Spleen (tissue), 11 donors: ENCODE data around the gene SEMA5B. TPM values are rescaled to one million over a fixed set of nuclear protein-coding genes. Genes with fewer than 3 reads are reported as not detected.
A peak's percentile ranks its signal among the peaks of the same experiment; 100 is the strongest.

Source experiments
- DNase-seq: peaks from one replicate; pipeline ENCODE4 v3.0.0-alpha.2; 2020
- H3K27ac ChIP-seq, 8 donors: fragments of 200-600 bp; sonication (generic) in 7 of 8; 1 replicate in 4 of 8; 2 replicates in 4 of 8; pipeline versions ENCODE4 v1.5.0 to v1.8.0; 2016 to 2021; ENCODE audit warnings: inconsistent platforms in 4 of 8, mild to moderate bottlenecking in 4 of 8, moderate library complexity in 1 of 8
- H3K27me3 ChIP-seq, 7 donors: fragments of 200-600 bp; sonication (generic) in 6 of 7; replicated peaks in 1 of 7; 1 replicate in 4 of 7; 2 replicates in 3 of 7; pipeline versions ENCODE4 v1.5.0 to v1.8.0; 2016 to 2021; ENCODE audit warnings: inconsistent platforms in 3 of 7, mild to moderate bottlenecking in 1 of 7
- H3K36me3 ChIP-seq, 6 donors: fragments of 200-600 bp; sonication (generic) in 5 of 6; 1 replicate in 4 of 6; 2 replicates in 2 of 6; pipeline versions ENCODE4 v1.5.0 to v1.8.0; 2016 to 2021; ENCODE audit warnings: inconsistent platforms in 2 of 6
- H3K4me1 ChIP-seq, 6 donors: fragments of 200-600 bp; sonication (generic) in 5 of 6; 1 replicate in 3 of 6; 2 replicates in 3 of 6; pipeline versions ENCODE4 v1.5.0 to v1.8.0; 2016 to 2021; ENCODE audit warnings: inconsistent platforms in 3 of 6
- H3K4me3 ChIP-seq, 8 donors: fragments of 200-600 bp; sonication (generic) in 7 of 8; 1 replicate in 4 of 8; 2 replicates in 4 of 8; pipeline versions ENCODE4 v1.5.0 to v1.8.0; 2016 to 2021; ENCODE audit warnings: inconsistent platforms in 4 of 8, mild to moderate bottlenecking in 4 of 8, moderate library complexity in 2 of 8
- H3K9me3 ChIP-seq, 8 donors: fragments of 200-600 bp; sonication (generic) in 7 of 8; 1 replicate in 4 of 8; 2 replicates in 4 of 8; pipeline versions ENCODE4 v1.5.0 to v1.8.0; 2016 to 2021; ENCODE audit warnings: inconsistent platforms in 4 of 8
- POLR2A ChIP-seq, 3 donors: fragments of 450-650 bp; IDR thresholded peaks; one replicate each; pipeline ENCODE4 v1.5.1; 2017; ENCODE audit warnings: antibody characterized with exemption in 3 of 3, mild to moderate bottlenecking in 1 of 3
- POLR2AphosphoS5 ChIP-seq, 3 donors: sonication (generic); formaldehyde crosslinking; IDR thresholded peaks; one replicate each; pipeline ENCODE4 v1.5.1; 2017; ENCODE audit warnings: antibody characterized with exemption in 3 of 3
- WGBS, 5 donors: extraction: QIAGEN DNeasy Blood & Tissue Kit in 3 of 5; methylation state at CpG; one replicate each; pipeline versions ENCODE4 v1.1.5 to v1.1.7; 2013 to 2018; 5-methylcytosine and 5-hydroxymethylcytosine counted together
- intact Hi-C: fragments of 100-400 bp; cut with DNase I; formaldehyde crosslinking; loops from one replicate; pipeline ENCODE4 v1.15.0; 2023; ENCODE audit warnings: low total_unique reads
- polyA plus RNA-seq, 3 donors: library from polyadenylated mRNA; stranded (reverse); fragments of 200-250 nt; gene quantifications; one replicate each; pipeline ENCODE4 v1.2.1, GENCODE V29; 2013
- total RNA-seq, 7 donors: library from RNA; depleted of rRNA in 3 of 7; stranded (reverse); fragments of >200 nt in 3 of 7; fragmentation: NEBNext Ultra II Directional in 4 of 7; extraction: Animal tissue kit (Norgen Biotek cat#: 25700) in 4 of 7; gene quantifications; one replicate each; pipeline versions ENCODE4 v1.1.0 to v1.2.1, GENCODE V29; 2016 to 2021
- TF ChIP-seq, protein P1 (sequence below), 11 experiments: fragments of 200-600 bp in 7 of 11; fragments of 450-650 bp in 4 of 11; sonication (generic) in 4 of 11; IDR thresholded peaks in 8 of 11; conservative IDR thresholded peaks in 3 of 11; 1 replicate in 7 of 11; 2 replicates in 4 of 11; pipeline versions ENCODE4 v1.4.0 to v1.8.0; 2016 to 2021; ENCODE audit warnings: antibody characterized with exemption in 11 of 11, inconsistent platforms in 4 of 11, mild to moderate bottlenecking in 1 of 11
- donor health status: healthy with polysubstance abuse.
- donor health status: DM: no; HTN: no; CAD: no; lungs with moderate emphysema.
- donor health status: DM: no; HTN: no; CAD: no.
- donor health status: Bipolar disorder and iron deficiency.
- donor health status: healthy.
- donor health status: DM: no; HTN: no; CAD: no.
- donor health status: DM: yes; HTN: yes; CAD: no.

The SEMA5B gene
- total and polyA plus RNA-seq, 10 donors, result 0.09 to 0.63 (median 0.41) TPM; not detected in 3

DNA sequence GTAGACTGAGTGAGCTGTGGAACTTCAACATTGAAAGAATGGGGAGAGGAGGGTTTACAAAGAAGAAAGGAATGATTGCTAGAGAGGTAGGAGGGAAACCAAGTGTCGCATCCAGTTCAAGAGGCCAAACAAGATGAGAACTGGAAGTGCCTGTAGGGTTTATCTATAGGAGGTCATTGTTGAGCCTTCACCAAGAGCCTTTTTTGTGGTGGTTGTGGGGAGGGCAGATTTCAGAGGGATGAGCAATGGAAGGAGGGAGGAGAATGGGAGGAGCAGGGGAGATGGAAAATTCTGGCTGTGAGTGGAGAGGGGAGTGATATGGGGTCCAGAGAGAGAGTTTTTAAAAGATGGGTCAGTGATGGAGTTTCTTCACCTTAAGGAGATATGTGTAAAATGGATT, 47.8 kb upstream of the SEMA5B start:
- intact Hi-C loops, result no loop called here
- no peaks in the 10 kb centered on the region for H3K9me3 ChIP-seq
- peaks cover 0 to 37% (median 21%) of the 10 kb centered on the region in 6 donors for H3K4me1 ChIP-seq
- WGBS, 5 donors, result 94 to 100% (median 97%) methylated on average over 1 of the region's 1 CpG
- no peak for DNase-seq
- no peaks in the 10 kb centered on the region for H3K36me3 ChIP-seq
- no peak overlapping the region for H3K27ac ChIP-seq
- no peaks in the 10 kb centered on the region for H3K27me3 ChIP-seq
- TF ChIP-seq, protein P1, sequence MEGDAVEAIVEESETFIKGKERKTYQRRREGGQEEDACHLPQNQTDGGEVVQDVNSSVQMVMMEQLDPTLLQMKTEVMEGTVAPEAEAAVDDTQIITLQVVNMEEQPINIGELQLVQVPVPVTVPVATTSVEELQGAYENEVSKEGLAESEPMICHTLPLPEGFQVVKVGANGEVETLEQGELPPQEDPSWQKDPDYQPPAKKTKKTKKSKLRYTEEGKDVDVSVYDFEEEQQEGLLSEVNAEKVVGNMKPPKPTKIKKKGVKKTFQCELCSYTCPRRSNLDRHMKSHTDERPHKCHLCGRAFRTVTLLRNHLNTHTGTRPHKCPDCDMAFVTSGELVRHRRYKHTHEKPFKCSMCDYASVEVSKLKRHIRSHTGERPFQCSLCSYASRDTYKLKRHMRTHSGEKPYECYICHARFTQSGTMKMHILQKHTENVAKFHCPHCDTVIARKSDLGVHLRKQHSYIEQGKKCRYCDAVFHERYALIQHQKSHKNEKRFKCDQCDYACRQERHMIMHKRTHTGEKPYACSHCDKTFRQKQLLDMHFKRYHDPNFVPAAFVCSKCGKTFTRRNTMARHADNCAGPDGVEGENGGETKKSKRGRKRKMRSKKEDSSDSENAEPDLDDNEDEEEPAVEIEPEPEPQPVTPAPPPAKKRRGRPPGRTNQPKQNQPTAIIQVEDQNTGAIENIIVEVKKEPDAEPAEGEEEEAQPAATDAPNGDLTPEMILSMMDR (IDR thresholded peaks at IDR 0.05 in 8 of 11, conservative IDR thresholded peaks at IDR 0.05 in 3 of 11), result no peak
- TF ChIP-seq POLR2AphosphoS5 (IDR thresholded peaks at IDR 0.05) (no peak), POLR2A (IDR thresholded peaks at IDR 0.05) (no peak)
- H3K4me3 ChIP-seq, result no peak overlapping the region

DNA sequence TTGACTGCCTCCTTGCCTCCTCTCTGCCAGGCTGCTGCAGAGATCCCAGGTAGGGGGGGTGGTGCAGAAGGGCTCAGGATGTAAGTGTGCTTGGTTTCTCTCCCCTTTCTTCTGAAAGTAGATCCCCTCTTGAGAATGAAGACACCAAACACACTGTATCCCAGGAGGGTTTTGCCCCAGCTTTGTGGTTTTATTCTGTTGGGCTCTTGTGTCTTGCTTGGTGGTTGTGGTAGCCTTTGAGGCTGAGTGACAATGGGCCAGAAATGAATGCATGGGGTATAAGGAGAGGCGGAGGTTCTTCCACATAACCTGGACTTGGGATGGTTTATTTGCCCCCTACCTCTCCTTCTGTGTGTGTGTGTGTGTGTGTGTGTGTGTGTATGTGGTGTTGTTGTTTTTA, 45.0 kb upstream of the SEMA5B start:
- H3K9me3 ChIP-seq, result no peaks in the 10 kb centered on the region
- H3K27me3 ChIP-seq, result peaks cover 0 to 1% (median 0%) of the 10 kb centered on the region in 7 donors
- no peak for DNase-seq
- no peak for TF ChIP-seq POLR2A (IDR thresholded peaks at IDR 0.05)
- TF ChIP-seq, protein P1 (IDR thresholded peaks at IDR 0.05 in 8 of 11, conservative IDR thresholded peaks at IDR 0.05 in 3 of 11), result no peak
- TF ChIP-seq POLR2AphosphoS5 (IDR thresholded peaks at IDR 0.05), result no peak
- peak overlapping the region in 1 of 8 donors; percentile 41 for H3K27ac ChIP-seq
- 47 to 83% (median 82%) methylated on average over 1 of the region's 1 CpG for WGBS, 5 donors
- no peaks in the 10 kb centered on the region for H3K36me3 ChIP-seq
- H3K4me1 ChIP-seq, result peaks cover 3 to 59% (median 33%) of the 10 kb centered on the region in 6 donors
- intact Hi-C loops, result no loop called here
- H3K4me3 ChIP-seq, result no peak overlapping the region

DNA sequence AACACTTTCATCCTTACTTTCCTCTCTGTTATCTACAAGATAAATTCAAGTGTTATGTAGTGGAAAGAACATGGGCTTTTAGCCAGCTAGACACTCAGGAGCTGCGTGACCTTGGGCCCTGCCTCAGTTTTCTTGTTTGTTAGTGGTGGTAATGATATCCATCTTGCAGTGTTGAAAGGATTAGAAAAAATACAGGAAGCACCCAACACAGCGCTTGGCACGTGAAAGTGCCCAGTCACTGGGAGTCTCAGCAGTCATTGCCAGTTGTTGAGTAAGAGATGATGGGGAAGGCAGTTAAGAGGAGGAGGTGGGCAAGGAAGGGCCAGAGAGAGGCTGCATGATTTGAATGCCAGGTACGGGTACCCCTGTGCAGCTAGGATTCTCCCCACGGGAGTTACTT, 44.6 kb upstream of the SEMA5B start:
- Histone ChIP-seq H3K4me1 (peaks cover 3 to 62% (median 35%) of the 10 kb centered on the region in 6 donors), H3K9me3 (no peaks in the 10 kb centered on the region), H3K27me3 (peaks cover 0 to 5% (median 0%) of the 10 kb centered on the region in 7 donors), H3K27ac (peak overlapping the region in 1 of 8 donors; percentile 41), H3K36me3 (no peaks in the 10 kb centered on the region), H3K4me3 (no peak overlapping the region)
- WGBS, 5 donors, result 47 to 71% (median 65%) methylated on average over 5 of the region's 5 CpGs
- no peak for DNase-seq
- TF ChIP-seq POLR2AphosphoS5 (IDR thresholded peaks at IDR 0.05) (no peak), POLR2A (IDR thresholded peaks at IDR 0.05) (no peak)
- TF ChIP-seq, protein P1 (IDR thresholded peaks at IDR 0.05 in 8 of 11, conservative IDR thresholded peaks at IDR 0.05 in 3 of 11), result no peak
- intact Hi-C loops, result no loop called here

DNA sequence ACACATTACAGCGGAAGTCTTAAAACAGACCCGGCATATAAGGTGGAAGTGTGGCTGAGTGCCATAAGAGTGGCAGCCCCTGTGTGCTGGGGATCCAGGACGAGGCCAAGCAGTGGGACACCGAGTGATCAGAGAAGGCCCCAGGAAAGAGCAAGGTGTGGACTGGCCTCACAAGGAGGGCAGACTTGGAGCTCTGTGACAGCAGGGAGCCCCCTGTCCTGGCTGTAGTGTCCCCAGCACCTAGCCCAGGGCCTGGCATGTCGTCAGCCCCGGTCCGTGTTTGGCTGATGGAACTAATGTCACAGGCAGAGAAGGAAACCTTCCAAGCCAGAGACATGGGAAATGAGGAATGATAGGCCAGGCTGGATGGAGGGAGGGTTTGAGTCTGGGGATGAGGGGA, 44.0 kb upstream of the SEMA5B start:
- Histone ChIP-seq H3K4me1 (peaks cover 3 to 62% (median 37%) of the 10 kb centered on the region in 6 donors), H3K27ac (peak overlapping the region in 1 of 8 donors; percentile 41), H3K27me3 (peaks cover 0 to 5% (median 0%) of the 10 kb centered on the region in 7 donors), H3K36me3 (no peaks in the 10 kb centered on the region), H3K4me3 (no peak overlapping the region), H3K9me3 (no peaks in the 10 kb centered on the region)
- intact Hi-C loops, result no loop called here
- DNase-seq, result no peak
- TF ChIP-seq POLR2A (IDR thresholded peaks at IDR 0.05) (no peak), POLR2AphosphoS5 (IDR thresholded peaks at IDR 0.05) (no peak)
- TF ChIP-seq, protein P1 (IDR thresholded peaks at IDR 0.05 in 8 of 11, conservative IDR thresholded peaks at IDR 0.05 in 3 of 11), result peak in 1 of 11 experiments; percentile 2
- WGBS, 5 donors, result 88 to 91% (median 90%) methylated on average over 7 of the region's 7 CpGs
